ENCODE measurements around the gene FAM180B. TPM values are rescaled to one million over a fixed set of nuclear protein-coding genes. Genes with fewer than 3 reads are reported as not detected.

The FAM180B gene
- total and polyA plus RNA-seq, 2 experiments from 2014 or later: not detected

DNA sequence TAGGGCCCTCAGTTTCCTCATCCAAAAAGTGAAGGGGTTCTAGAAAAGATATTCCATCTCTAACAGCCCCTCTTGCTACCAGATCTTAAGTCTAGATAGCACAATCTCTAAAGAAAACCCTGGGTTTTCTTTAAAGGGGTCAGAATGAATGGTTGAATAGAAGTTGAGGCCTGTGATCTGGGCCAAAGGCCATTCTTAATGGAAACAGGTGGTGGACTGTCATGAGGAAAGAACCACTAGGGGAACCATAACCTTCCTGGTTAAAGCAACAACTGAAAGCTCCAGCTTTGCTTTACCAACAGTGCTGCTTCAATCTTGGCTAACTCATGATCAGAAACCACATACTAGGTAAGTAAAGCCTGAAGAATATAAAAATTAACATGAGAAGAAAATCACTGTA, 35.4 kb upstream of the FAM180B start:
- Histone ChIP-seq H2AFZ (no peak overlapping the region), H4K20me1 (replicated peaks; ENCODE audit: insufficient read depth) (peaks cover 51% of the 10 kb centered on the region), H3K27me3 (ENCODE audit: insufficient read depth) (no peaks in the 10 kb centered on the region), H3K79me2 (replicated peaks; ENCODE audit: insufficient read depth) (peaks cover 67% of the 10 kb centered on the region), H3K4me3 (peak overlapping the region; percentile 99), H3K9me2 (ENCODE audit: insufficient read depth) (no peaks in the 10 kb centered on the region), H3K4me2 (peak overlapping the region; percentile 92), H3K36me3 (ENCODE audit: insufficient read depth) (no peaks in the 10 kb centered on the region), H3F3A (replicated peaks; ENCODE audit: low read depth) (0 out of 2 replicates have a peak, but pooled peaks cover 3% of the 10 kb centered on the region), H3K4me1 (ENCODE audit: insufficient read depth) (peaks cover 24% of the 10 kb centered on the region), H3K27ac (ENCODE audit: low read depth) (peak overlapping the region; percentile 96; the same call in 1 of the 2 replicates)
- H3K27ac Mint-ChIP-seq: 0 out of 2 replicates have a peak overlapping the region, but pooled peaks have one; percentile 8
- H3K36me3 Mint-ChIP-seq (ENCODE audit: low read depth): peaks cover 33% of the 10 kb centered on the region
- H3K9me3 Mint-ChIP-seq: no peaks in the 10 kb centered on the region
- TF ChIP-seq NANOG (IDR thresholded peaks at IDR 0.05; ENCODE audit: borderline replicate concordance) (no peak), CREB1 (CRISPR knock-in tag; IDR thresholded peaks at IDR 0.05; ENCODE audit: low read depth) (no peak), JUNB (IDR thresholded peaks at IDR 0.05; ENCODE audit: unreplicated experiment) (no peak), ZNF331 (CRISPR knock-in tag; IDR thresholded peaks at IDR 0.05; ENCODE audit: low read depth) (no peak), CTCF (conservative IDR thresholded peaks at IDR 0.05; ENCODE audit: low read depth in 2 of 2) (peak; percentile 32 to 50; a peak in 3 of 4 replicates), ZNF462 (CRISPR knock-in tag; IDR thresholded peaks at IDR 0.05) (no peak)
- H3K4me3 Mint-ChIP-seq: peak overlapping the region; percentile 99
- DNase-seq (ENCODE audit: low spot score) (peak; percentile 62), ATAC-seq (peak; percentile 12)
- H3K4me1 Mint-ChIP-seq: peaks cover 33% of the 10 kb centered on the region
- H3K27me3 Mint-ChIP-seq (ENCODE audit: insufficient read depth, low read depth, poor library complexity): peaks cover 10% of the 10 kb centered on the region
